OCI-LY7 (cell line): Measurements from ENCODE around the gene MORN5.

Source experiments
- EZH2phosphoT487 ChIP-seq: fragments of 200-600 bp; sonication (generic); IDR thresholded peaks from 2 replicates; pipeline ENCODE4 v1.6.1; 2018; ENCODE audit warnings: low read depth, borderline replicate concordance, mild to moderate bottlenecking, mixed run types, antibody characterized with exemption, low read length, moderate library complexity, mixed read lengths
- TF ChIP-seq, protein P1 (sequence below): fragments of 200-600 bp; sonication (generic); conservative IDR thresholded peaks from 2 replicates; pipeline ENCODE4 v1.5.1; 2014; ENCODE audit warnings: mild to moderate bottlenecking, antibody characterized with exemption, low read length, moderate library complexity, mixed read lengths

- TF ChIP-seq, protein P1, sequence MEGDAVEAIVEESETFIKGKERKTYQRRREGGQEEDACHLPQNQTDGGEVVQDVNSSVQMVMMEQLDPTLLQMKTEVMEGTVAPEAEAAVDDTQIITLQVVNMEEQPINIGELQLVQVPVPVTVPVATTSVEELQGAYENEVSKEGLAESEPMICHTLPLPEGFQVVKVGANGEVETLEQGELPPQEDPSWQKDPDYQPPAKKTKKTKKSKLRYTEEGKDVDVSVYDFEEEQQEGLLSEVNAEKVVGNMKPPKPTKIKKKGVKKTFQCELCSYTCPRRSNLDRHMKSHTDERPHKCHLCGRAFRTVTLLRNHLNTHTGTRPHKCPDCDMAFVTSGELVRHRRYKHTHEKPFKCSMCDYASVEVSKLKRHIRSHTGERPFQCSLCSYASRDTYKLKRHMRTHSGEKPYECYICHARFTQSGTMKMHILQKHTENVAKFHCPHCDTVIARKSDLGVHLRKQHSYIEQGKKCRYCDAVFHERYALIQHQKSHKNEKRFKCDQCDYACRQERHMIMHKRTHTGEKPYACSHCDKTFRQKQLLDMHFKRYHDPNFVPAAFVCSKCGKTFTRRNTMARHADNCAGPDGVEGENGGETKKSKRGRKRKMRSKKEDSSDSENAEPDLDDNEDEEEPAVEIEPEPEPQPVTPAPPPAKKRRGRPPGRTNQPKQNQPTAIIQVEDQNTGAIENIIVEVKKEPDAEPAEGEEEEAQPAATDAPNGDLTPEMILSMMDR = no peak
- TF ChIP-seq EZH2phosphoT487 = no peak
Observed at GRCh38 chr9:122179690-122180074, 20.0 kb downstream of the MORN5 start.
